Fibroblast of the aortic adventitia (primary cell): ENCODE data around the gene RWDD1. TPM values are rescaled to one million over a fixed set of nuclear protein-coding genes. Genes with fewer than 3 reads are reported as not detected.
"Not testable (repeated sequence)": the region's sequence is repeated elsewhere in the genome, so short reads cannot be mapped to it uniquely, and the experiment has no call there.

Experiments used
- DNase-seq: peaks from one replicate; pipeline ENCODE4 v3.0.0-alpha.2; 2010; ENCODE audit warnings: low read depth
- H3K4me3 ChIP-seq: 2 replicates; pipeline ENCODE4 v1.5.1; 2011; ENCODE audit warnings: low read depth, mild to moderate bottlenecking, control low read depth, low read length, moderate library complexity
- total RNA-seq: library from RNA; depleted of rRNA; stranded (reverse); fragments of >200 nt; gene quantifications from 2 replicates; pipeline ENCODE4 v1.2.3, GENCODE V29; 2012; ENCODE audit warnings: low replicate concordance
- TF ChIP-seq, protein P1 (sequence below): IDR thresholded peaks from 2 replicates; pipeline ENCODE4 v1.5.1; 2011; ENCODE audit warnings: mild to moderate bottlenecking, low read length, control low read depth, inconsistent platforms; ENCODE audit not compliant: insufficient read depth

RWDD1 gene
- total RNA-seq, 1 donor: 66.9 TPM

DNA sequence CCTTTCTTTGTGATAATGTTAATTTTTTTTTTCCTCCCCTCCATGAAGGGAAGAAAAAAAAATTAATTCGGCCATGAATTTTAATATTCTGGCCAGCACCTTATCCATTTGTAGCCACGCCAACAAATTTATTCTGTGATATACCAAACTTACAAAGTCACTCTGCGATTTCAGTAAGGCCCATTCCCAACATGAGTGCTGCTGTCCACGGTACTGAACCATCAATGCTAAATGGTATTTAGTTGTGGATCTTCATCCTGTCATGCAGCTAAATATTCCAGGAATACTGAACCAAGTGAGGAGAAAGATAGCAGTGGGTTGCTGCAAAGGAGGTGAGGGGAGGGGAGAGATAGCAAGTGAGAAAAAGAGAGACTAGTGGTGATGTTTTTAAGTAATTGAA lies 25.5 kb downstream of the RWDD1 start:
- DNase-seq: peak; percentile 36

DNA sequence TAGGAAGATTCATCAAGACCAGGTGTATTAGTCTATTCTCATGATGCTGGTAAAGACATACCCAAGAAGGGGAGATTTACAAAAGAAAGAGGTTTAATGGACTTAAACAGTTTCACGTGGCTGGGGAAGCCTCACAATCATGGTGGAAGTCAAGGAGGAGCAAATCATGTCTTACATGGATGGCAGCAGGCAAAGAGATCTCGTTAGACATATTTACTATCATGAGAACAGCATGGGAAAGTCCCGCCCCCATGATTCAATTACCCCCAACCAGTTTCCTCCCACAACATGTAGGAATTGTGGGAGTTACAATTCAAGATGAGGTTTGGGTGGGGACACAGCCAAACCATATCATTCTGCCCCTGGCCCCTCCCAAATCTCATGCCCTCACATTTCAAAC lies 32.6 kb downstream of the RWDD1 start:
- DNase-seq, H3K4me3 ChIP-seq: not testable (repeated sequence)

More for the DNA sequence above, 25.5 kb downstream of the RWDD1 start:
- no peak overlapping the region for H3K4me3 ChIP-seq
- TF ChIP-seq, protein P1, sequence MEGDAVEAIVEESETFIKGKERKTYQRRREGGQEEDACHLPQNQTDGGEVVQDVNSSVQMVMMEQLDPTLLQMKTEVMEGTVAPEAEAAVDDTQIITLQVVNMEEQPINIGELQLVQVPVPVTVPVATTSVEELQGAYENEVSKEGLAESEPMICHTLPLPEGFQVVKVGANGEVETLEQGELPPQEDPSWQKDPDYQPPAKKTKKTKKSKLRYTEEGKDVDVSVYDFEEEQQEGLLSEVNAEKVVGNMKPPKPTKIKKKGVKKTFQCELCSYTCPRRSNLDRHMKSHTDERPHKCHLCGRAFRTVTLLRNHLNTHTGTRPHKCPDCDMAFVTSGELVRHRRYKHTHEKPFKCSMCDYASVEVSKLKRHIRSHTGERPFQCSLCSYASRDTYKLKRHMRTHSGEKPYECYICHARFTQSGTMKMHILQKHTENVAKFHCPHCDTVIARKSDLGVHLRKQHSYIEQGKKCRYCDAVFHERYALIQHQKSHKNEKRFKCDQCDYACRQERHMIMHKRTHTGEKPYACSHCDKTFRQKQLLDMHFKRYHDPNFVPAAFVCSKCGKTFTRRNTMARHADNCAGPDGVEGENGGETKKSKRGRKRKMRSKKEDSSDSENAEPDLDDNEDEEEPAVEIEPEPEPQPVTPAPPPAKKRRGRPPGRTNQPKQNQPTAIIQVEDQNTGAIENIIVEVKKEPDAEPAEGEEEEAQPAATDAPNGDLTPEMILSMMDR: no peak

GRCh38 chr6:116604868-116605267 lies 33.6 kb downstream of the RWDD1 start:
- DNase-seq, H3K4me3 ChIP-seq: not testable (repeated sequence)

DNA sequence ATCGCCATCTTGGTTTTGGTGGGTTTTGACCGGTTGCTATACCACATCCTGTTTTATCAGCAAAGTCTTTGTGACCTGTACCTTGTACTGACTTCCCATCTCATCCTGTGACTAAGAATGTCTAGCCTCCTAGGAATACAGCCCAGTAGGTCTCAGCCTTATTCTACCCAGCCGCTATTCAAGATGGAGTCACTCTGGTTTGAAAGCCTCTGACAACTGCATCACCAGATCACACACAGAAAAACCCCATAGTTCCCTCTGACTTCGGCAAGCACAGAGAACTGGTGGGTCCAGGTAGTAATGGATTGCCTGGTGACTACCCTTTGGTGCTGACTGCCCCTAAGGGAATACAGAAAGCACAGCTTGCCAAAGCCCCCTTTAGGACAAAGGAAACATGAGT lies 34.6 kb downstream of the RWDD1 start:
- no peak for DNase-seq
- TF ChIP-seq, protein P1: no peak
- H3K4me3 ChIP-seq: no peak overlapping the region

DNA sequence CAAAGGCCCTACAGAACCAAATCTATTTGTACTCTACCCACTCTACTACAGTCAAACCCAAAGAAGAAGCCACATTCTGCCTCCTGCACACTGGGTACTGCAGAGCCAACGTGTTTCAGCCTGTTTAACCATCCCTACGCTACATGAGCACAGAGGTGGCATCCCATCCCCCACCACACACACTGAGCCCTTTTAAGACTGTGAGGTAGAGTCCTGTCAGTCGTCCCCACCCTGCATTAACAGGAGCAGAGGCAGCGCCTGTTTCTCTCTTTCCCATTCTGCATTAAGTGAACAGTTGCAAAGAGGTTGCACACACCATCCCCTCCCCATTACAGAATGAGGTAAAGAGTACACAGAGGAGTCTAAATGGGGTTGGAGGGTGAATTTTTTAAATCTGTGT lies 39.8 kb downstream of the RWDD1 start:
- DNase-seq: no peak
- no peak overlapping the region for H3K4me3 ChIP-seq
- TF ChIP-seq, protein P1: no peak

DNA sequence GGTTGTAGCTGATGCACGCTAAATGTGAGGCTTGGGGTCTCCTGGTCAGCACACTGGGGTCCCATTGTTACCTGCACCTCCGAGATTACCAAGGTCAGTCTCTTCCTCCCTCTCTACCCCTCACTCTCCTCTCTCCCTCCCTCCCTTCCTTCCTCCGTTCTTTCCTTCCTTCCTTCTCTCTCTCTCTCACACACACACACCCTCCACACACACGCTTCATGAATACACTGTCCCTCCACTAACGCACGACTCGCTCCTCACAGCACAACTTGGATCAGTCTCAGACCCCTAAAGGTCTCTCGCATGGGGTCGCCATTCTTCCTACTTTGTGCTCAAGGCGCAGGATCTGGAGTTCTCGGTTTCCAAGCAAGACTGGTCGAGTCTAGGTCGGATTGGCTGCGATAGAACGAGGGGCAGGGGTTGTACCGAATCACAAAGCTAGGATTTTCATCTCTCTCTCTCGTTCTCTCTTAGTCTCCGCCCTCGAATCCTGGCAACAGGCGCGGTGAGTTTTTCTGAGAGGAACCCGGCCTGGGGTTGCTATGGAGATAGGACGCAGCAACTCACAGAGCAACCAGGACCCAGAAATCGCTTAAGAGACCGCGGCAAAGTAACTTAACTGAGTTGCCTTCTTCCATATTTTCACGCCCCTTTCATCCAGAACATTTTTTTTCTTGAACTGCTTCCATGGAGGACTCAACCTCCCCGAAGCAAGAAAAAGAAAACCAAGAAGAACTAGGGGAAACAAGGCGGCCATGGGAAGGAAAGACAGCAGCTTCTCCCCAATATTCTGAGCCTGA lies 44.8 kb downstream of the RWDD1 start, which contains the start of gene RSPH4A:
Gene RSPH4A (plus strand): TSS at position 543 of the 800 bp plus-strand sequence. CDS start 145 bp downstream, at position 688.
- peak within 1 kb of the TSS; percentile 86 for H3K4me3 ChIP-seq
- DNase-seq: peak; percentile 94
- TF ChIP-seq, protein P1: no peak

DNA sequence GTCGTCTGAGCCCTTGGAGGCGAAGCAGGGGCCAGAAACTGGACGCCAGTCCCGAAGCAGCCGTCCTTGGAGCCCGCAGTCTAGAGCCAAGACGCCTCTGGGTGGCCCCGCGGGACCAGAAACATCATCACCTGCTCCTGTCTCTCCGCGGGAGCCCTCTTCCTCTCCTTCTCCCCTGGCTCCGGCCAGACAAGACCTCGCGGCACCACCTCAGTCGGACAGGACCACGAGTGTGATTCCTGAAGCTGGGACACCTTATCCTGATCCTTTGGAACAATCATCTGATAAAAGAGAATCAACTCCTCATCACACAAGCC lies 45.4 kb downstream of the RWDD1 start:
- TF ChIP-seq, protein P1: no peak
- H3K4me3 ChIP-seq: peak overlapping the region; percentile 86
- DNase-seq: no peak
